Stomach (tissue), 4 donors: ENCODE measurements around the gene PLPP3.

Experiments used
- POLR2A ChIP-seq, 4 donors: fragments of 450-650 bp; IDR thresholded peaks; one replicate each; pipeline ENCODE4 v1.6.1; 2016; ENCODE audit warnings: antibody characterized with exemption in 4 of 4, control low read depth in 2 of 4, mild to moderate bottlenecking in 1 of 4, moderate library complexity in 1 of 4
- TF ChIP-seq, protein P1 (sequence below), 7 experiments: fragments of 450-650 bp in 4 of 7; fragments of 200-600 bp in 3 of 7; sonication (generic) in 3 of 7; IDR thresholded peaks; one replicate each; pipeline ENCODE4 v1.5.1; 2016 to 2019; ENCODE audit warnings: antibody characterized with exemption in 7 of 7, control low read depth in 2 of 7, mild to moderate bottlenecking in 1 of 7

DNA sequence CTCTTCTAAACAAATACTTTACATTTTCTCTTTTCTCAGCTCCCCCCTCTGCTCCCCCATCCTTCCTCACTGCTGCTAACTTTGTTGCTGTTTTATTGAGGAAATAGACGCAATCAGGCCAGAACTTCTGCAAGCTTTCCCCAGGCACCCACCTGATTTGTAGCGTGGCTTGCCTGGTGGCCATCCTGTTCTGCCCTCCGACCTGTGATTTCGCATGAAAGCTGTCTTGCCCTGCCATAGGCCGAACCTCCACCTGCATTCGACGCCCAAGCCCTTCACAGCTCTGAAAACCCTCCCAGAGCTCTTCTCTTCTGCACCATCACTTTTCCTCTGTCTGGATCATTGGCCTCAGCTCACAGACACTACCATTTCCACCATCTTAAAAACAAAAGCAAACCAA lies 100.6 kb downstream of the PLPP3 start:
- TF ChIP-seq, protein P1, sequence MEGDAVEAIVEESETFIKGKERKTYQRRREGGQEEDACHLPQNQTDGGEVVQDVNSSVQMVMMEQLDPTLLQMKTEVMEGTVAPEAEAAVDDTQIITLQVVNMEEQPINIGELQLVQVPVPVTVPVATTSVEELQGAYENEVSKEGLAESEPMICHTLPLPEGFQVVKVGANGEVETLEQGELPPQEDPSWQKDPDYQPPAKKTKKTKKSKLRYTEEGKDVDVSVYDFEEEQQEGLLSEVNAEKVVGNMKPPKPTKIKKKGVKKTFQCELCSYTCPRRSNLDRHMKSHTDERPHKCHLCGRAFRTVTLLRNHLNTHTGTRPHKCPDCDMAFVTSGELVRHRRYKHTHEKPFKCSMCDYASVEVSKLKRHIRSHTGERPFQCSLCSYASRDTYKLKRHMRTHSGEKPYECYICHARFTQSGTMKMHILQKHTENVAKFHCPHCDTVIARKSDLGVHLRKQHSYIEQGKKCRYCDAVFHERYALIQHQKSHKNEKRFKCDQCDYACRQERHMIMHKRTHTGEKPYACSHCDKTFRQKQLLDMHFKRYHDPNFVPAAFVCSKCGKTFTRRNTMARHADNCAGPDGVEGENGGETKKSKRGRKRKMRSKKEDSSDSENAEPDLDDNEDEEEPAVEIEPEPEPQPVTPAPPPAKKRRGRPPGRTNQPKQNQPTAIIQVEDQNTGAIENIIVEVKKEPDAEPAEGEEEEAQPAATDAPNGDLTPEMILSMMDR (IDR thresholded peaks at IDR 0.05) = no peak
- no peak for TF ChIP-seq POLR2A (IDR thresholded peaks at IDR 0.05)
